HepG2 (cell line): ENCODE results near the gene PARP3. TPM values are rescaled to one million over a fixed set of nuclear protein-coding genes. Genes with fewer than 3 reads are reported as not detected.

ENCODE experiments used
- ATAC-seq: fragments of 200-7000 bp; cut with Tn5 transposase; 3 replicates; pipeline ENCODE4 v1.9.1; 2020; ENCODE audit warnings: mild to moderate bottlenecking, moderate library complexity
- BruUV-seq: library from RNA; stranded (reverse); fragments of 400-500 nt; replicated peaks from 2 replicates; lab custom pipeline; 2021; lab: Mats Ljungman, UMichigan
- CTCF ChIA-PET: fragments of 300-600 bp; formaldehyde crosslinking; extraction: SDS; loops from one replicate; lab custom pipeline; 2021; ENCODE audit warnings: low total read pairs, inconsistent platforms, low intra/inter-chr PET ratio; lab: Yijun Ruan, JAX
- POLR2A ChIA-PET: fragments of 350-600 bp; sonication (Branson Sonifier 250); formaldehyde crosslinking; loops from one replicate; lab custom pipeline; 2020; ENCODE audit warnings: antibody characterized with exemption, inconsistent platforms; lab: Yijun Ruan, JAX
- DNase-seq: peaks from one replicate; pipeline ENCODE4 v3.0.0-alpha.2; 2015; ENCODE audit warnings: low spot score
- FAIRE-seq: peaks from 3 replicates; lab custom pipeline; 2011; peaks lifted over from hg19 to GRCh38; lab: Jason Lieb, UNC
- H2AFZ ChIP-seq: one replicate; pipeline ENCODE4 v1.6.1; 2011; ENCODE audit warnings: low read length, inconsistent platforms
- H3K27ac ChIP-seq: fragments of 300-600 bp; 3 replicates; pipeline ENCODE4 v1.8.0; 2011; ENCODE audit warnings: mixed run types, mild to moderate bottlenecking, mixed read lengths, low read length, inconsistent platforms; ENCODE audit not compliant: insufficient read depth; ENCODE audit errors: extremely low read length
- H3K27me3 ChIP-seq, 2 experiments: fragments of 200-600 bp in 1 of 2; 2 replicates in 1 of 2; 3 replicates in 1 of 2; pipeline versions ENCODE4 v1.6.0 to v1.8.0; 2011; ENCODE audit warnings: low read length in 2 of 2, mild to moderate bottlenecking in 2 of 2, moderate library complexity in 2 of 2, inconsistent platforms in 1 of 2; ENCODE audit not compliant: insufficient read depth in 2 of 2, control insufficient read depth in 1 of 2
- H3K36me3 ChIP-seq, 2 experiments: fragments of 200-600 bp in 1 of 2; replicated peaks in 1 of 2; 2 replicates in 1 of 2; 3 replicates in 1 of 2; pipeline versions ENCODE4 v1.5.1 to v1.8.0; 2011; ENCODE audit warnings: low read length in 2 of 2, inconsistent platforms in 1 of 2; ENCODE audit not compliant: insufficient read depth in 2 of 2, control insufficient read depth in 1 of 2
- H3K4me1 ChIP-seq: 2 replicates; pipeline ENCODE4 v1.5.1; 2012; ENCODE audit warnings: low read length, inconsistent platforms; ENCODE audit not compliant: insufficient read depth
- H3K4me2 ChIP-seq: 2 replicates; pipeline ENCODE4 v1.6.0; 2011; ENCODE audit warnings: low read depth, low read length, inconsistent platforms
- H3K4me3 ChIP-seq, 3 experiments: fragments of 200-600 bp in 1 of 3; sonication (generic), shearing (Covaris generic) in 1 of 3; replicated peaks in 1 of 3; 2 replicates each; pipeline ENCODE4 v1.5.1; 2011 to 2016; ENCODE audit warnings: low read length in 3 of 3, inconsistent platforms in 2 of 3, low read depth in 2 of 3, mild to moderate bottlenecking in 2 of 3, control low read depth in 1 of 3, mixed read lengths in 1 of 3; ENCODE audit not compliant: insufficient read depth in 1 of 3
- H3K79me2 ChIP-seq: one replicate; pipeline ENCODE4 v1.6.1; 2011; ENCODE audit warnings: low read length, inconsistent platforms; ENCODE audit not compliant: insufficient read depth
- H3K9ac ChIP-seq: 2 replicates; pipeline ENCODE4 v1.6.0; 2011; ENCODE audit warnings: mild to moderate bottlenecking, low read depth, low read length, inconsistent platforms; ENCODE audit not compliant: insufficient read depth
- H3K9me3 ChIP-seq: 2 replicates; pipeline ENCODE4 v1.5.1; 2012; ENCODE audit warnings: mild to moderate bottlenecking, low read length
- H4K20me1 ChIP-seq: 2 replicates; pipeline ENCODE4 v1.6.0; 2011; ENCODE audit warnings: inconsistent platforms, mild to moderate bottlenecking, low read length, moderate library complexity; ENCODE audit not compliant: insufficient read depth
- IKZF1 ChIP-seq: fragments of 450-650 bp; IDR thresholded peaks from 2 replicates; pipeline ENCODE4 v1.7.1; 2016
- KAT8 ChIP-seq: IDR thresholded peaks from 2 replicates; pipeline ENCODE4 v1.6.1; 2016; ENCODE audit warnings: missing genetic modification reagents, missing compliant biosample characterization
- RBM39 ChIP-seq: fragments of 200-400 bp; formaldehyde crosslinking; IDR thresholded peaks from one replicate; pipeline ENCODE4 v1.6.1; 2018; ENCODE audit warnings: antibody characterized with exemption, mild to moderate bottlenecking, low read depth, low read length; ENCODE audit not compliant: poor library complexity, severe bottlenecking
- ZNF350 ChIP-seq: sonication (generic); formaldehyde crosslinking; IDR thresholded peaks from 2 replicates; pipeline ENCODE4 v1.4.0; 2020; ENCODE audit warnings: mild to moderate bottlenecking, low read depth, missing genetic modification reagents, borderline replicate concordance
- ZNF550 ChIP-seq: sonication (generic); formaldehyde crosslinking; IDR thresholded peaks from 2 replicates; pipeline ENCODE4 v1.4.0; 2020; ENCODE audit warnings: mild to moderate bottlenecking, missing genetic modification reagents, borderline replicate concordance
- WGBS: methylation state at CpG from one replicate; pipeline ENCODE4 v1.1.6; 2017; ENCODE audit warnings: low lambda C conversion rate; 5-methylcytosine and 5-hydroxymethylcytosine counted together
- in situ Hi-C: cut with HindIII; loops from 2 replicates; pipeline ENCODE4 v1.10.0; 2017; ENCODE audit warnings: low pct_unique_long_range_greater_than_20kb; ENCODE audit not compliant: extremely low pct_ligation_motif_present
- intact Hi-C: fragments of 100-400 bp; cut with micrococcal nuclease; formaldehyde crosslinking; loops from one replicate; pipeline ENCODE4 v1.10.0; 2022; ENCODE audit not compliant: unreplicated experiment
- polyA plus RNA-seq, 8 experiments: library from polyadenylated mRNA; depleted of rRNA in 3 of 8; stranded (reverse) in 7 of 8; unstranded in 1 of 8; fragments of >200 nt; fragmentation: Illumina TruSeq in 4 of 8; extraction: Trizol in 4 of 8; gene quantifications; 2 replicates each; pipeline versions ENCODE4 v1.2.1 to v1.2.3, GENCODE V29; 2011 to 2016; ENCODE audit warnings: low read depth in 4 of 8, missing spikeins in 1 of 8, mixed read lengths in 1 of 8; ENCODE audit not compliant: insufficient read depth in 1 of 8
- total RNA-seq, 5 experiments: library from RNA; depleted of rRNA; stranded (reverse); fragments of >200 nt; fragmentation: Illumina TruSeq; extraction: Trizol; gene quantifications; 2 replicates each; pipeline ENCODE4 v1.2.3, GENCODE V29; 2016; ENCODE audit warnings: low read depth in 1 of 5
- TF ChIP-seq, protein P1 (sequence below): sonication (generic); formaldehyde crosslinking; IDR thresholded peaks from 2 replicates; pipeline ENCODE4 v1.4.0; 2020; ENCODE audit warnings: missing genetic modification reagents

The PARP3 gene
- total and polyA plus RNA-seq, 2 of the 13 experiments (the other 11 are each of a cell fraction or from before 2014, with no cell fraction given) = 11.2 to 21.5 TPM

DNA sequence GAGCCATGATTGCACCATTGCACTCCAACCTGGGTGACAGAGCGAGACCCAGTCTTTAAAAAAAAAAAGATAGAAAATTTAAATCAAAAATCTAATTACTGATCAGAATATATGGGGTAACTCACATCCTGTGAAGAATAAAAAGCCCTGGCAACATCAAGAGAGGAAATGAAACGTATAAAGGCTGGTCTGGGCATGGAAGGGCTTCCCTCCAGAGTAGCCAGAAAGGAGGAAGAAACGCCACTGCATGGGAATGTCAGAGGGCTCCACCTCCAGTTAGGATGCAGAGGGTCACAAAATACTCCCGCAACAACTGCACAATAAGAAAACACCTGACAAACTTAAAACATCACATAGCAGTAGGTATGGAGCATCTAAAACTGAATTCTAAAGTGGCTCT, 34.1 kb upstream of the PARP3 start (continued):
- no peak for TF ChIP-seq KAT8 (CRISPR knock-in tag)

DNA sequence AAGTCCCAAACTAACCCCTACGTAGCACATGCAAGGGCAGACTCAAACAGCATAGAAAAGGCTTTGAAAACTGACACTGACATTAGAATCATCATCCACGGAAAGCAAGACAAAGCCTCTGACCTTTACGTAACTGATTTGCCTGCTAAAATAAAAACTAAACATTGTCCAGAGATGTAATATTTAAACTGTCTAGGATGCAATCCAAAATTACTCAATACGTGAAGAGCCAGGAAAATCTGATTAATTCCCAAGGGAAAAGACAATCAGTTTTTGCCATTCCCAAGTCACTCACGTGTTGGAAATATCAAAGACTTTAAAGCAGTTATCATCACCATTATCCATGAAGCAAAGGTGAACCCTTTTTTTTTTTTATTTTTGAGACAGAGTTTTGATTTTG, 25.7 kb upstream of the PARP3 start:
- H3K4me3 ChIP-seq = no peak overlapping the region
- DNase-seq (no peak), FAIRE-seq (no peak), ATAC-seq (no peak)
- POLR2A ChIA-PET = no interaction called here
- 0 out of 5 replicates have a peak, but pooled peaks cover 0 to 1% of the 10 kb centered on the region in 2 experiments for H3K27me3 ChIP-seq
- CTCF ChIA-PET = no interaction called here
- H2AFZ ChIP-seq = no peak overlapping the region
- intact Hi-C loops = no loop called here
- no peaks in the 10 kb centered on the region for H3K79me2 ChIP-seq
- no peak overlapping the region for H3K9ac ChIP-seq
- H3K4me1 ChIP-seq = no peaks in the 10 kb centered on the region
- no TSS peak for BruUV-seq
- in situ Hi-C loops = no loop called here
- no peak overlapping the region for H3K4me2 ChIP-seq
- no peak overlapping the region for H3K27ac ChIP-seq
- WGBS = 13% methylated on average over 5 of the region's 5 CpGs
- no peaks in the 10 kb centered on the region for H3K9me3 ChIP-seq
- TF ChIP-seq IKZF1 = no peak
- no peak for TF ChIP-seq RBM39
- TF ChIP-seq ZNF350 (CRISPR knock-in tag) = no peak
- no peak for TF ChIP-seq ZNF550
- TF ChIP-seq, protein P1, sequence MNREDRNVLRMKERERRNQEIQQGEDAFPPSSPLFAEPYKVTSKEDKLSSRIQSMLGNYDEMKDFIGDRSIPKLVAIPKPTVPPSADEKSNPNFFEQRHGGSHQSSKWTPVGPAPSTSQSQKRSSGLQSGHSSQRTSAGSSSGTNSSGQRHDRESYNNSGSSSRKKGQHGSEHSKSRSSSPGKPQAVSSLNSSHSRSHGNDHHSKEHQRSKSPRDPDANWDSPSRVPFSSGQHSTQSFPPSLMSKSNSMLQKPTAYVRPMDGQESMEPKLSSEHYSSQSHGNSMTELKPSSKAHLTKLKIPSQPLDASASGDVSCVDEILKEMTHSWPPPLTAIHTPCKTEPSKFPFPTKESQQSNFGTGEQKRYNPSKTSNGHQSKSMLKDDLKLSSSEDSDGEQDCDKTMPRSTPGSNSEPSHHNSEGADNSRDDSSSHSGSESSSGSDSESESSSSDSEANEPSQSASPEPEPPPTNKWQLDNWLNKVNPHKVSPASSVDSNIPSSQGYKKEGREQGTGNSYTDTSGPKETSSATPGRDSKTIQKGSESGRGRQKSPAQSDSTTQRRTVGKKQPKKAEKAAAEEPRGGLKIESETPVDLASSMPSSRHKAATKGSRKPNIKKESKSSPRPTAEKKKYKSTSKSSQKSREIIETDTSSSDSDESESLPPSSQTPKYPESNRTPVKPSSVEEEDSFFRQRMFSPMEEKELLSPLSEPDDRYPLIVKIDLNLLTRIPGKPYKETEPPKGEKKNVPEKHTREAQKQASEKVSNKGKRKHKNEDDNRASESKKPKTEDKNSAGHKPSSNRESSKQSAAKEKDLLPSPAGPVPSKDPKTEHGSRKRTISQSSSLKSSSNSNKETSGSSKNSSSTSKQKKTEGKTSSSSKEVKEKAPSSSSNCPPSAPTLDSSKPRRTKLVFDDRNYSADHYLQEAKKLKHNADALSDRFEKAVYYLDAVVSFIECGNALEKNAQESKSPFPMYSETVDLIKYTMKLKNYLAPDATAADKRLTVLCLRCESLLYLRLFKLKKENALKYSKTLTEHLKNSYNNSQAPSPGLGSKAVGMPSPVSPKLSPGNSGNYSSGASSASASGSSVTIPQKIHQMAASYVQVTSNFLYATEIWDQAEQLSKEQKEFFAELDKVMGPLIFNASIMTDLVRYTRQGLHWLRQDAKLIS (CRISPR knock-in tag) = no peak
- no peaks in the 10 kb centered on the region for H3K36me3 ChIP-seq
- no peaks in the 10 kb centered on the region for H4K20me1 ChIP-seq
